Stimulated activated CD8-positive, alpha-beta memory T cell treated with anti-CD3 and anti-CD28 coated beads, Interleukin-12 subunit alpha, Interleukin-12 subunit beta, amount 100 ng/mL, for 4 hours (primary cell): Measurements from ENCODE around the gene AEBP2.

Experiments
- DNase-seq: peaks from one replicate; pipeline ENCODE4 v3.0.0-alpha.2; 2020; ENCODE audit warnings: low read depth

The AEBP2 gene

GRCh38 chr12:19553175-19553574 is 113.9 kb downstream of the AEBP2 start:
- no peak for DNase-seq

- DNase-seq = no peak
Measured at GRCh38 chr12:19561411-19561961, 122.2 kb downstream of the AEBP2 start.
